ENCODE measurements around the gene ATF2.
A peak's percentile ranks its signal among the peaks of the same experiment; 100 is the strongest.
"Not testable (repeated sequence)": the region's sequence is repeated elsewhere in the genome, so short reads cannot be mapped to it uniquely, and the experiment has no call there.

ATF2 gene

DNA sequence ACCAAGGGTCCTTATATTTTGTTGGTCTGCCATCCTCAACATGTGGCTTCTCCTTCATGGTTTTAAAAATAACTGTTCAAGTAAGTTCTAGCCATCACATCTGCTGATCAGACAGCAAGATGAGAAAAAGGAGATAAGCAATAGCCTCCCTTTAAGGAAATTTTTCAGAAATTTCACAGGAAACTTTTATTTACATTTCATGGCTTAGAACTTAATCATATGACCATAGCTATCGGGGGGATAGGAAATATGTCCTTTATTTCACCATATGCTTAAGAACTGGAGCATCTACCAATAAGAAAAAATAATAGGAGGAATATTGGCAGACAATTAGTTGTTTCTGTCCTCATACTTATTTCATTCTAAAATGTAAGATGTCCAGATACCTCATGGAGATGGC, 16.2 kb downstream of the ATF2 start:
- Mint-ChIP-seq H3K9me3 (no peaks in the 10 kb centered on the region), H3K4me3 (peak overlapping the region; percentile 25 to 30), H3K27ac (peak overlapping the region; percentile 44 to 81), H3K36me3 (ENCODE audit: insufficient read depth) (peaks cover 13% of the 10 kb centered on the region), H3K27me3 (no peaks in the 10 kb centered on the region), H3K4me1 (ENCODE audit: low read depth in 2 of 2) (peaks cover 39 to 59% of the 10 kb centered on the region in 2 donors)
- ATAC-seq (replicated peaks), result no peak
- DNase-seq, result no peak

DNA sequence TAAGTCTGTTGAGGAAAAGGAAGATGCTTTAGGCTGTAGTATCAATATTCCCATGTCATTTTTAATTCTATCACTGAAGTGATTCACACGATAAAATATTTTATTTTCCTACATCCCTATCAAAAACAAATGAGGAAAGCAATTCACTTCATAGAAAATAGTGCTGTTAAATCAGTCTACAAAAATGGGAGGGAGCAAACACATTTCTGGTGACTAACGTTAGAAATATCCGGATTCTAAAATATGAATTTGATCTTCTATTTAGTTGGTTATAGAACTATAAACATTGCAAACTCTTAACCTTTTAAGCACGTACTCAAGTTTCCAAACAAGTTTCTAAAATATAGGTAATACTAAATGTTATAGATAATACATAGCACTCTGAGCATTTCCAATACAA, 20.8 kb downstream of the ATF2 start:
- H3K4me1 Mint-ChIP-seq (ENCODE audit: low read depth in 2 of 2), result peaks cover 26 to 50% of the 10 kb centered on the region in 2 donors

DNA sequence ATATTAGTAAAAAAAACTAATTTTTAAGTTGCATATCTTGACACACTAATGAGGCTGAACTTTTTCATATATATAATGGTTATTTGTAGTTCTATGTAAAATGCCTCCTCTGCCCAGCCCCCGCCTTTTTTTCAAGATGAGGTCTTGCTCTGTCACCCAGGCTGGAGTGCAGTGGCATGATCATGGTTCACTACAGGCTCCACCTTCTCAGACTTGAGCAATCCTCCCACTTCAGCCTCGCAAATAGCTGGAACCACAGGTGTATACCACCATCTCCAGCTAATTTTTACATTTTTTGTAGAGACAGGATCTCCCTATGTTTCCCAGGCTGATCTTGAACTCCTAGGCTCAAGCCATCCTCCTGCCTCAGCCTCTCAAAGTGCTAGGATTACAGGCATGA, 24.3 kb downstream of the ATF2 start:
- Mint-ChIP-seq H3K27ac (no peak overlapping the region), H3K27me3 (no peaks in the 10 kb centered on the region), H3K4me3 (no peak overlapping the region), H3K36me3 (ENCODE audit: insufficient read depth) (peaks cover 26% of the 10 kb centered on the region), H3K9me3 (no peaks in the 10 kb centered on the region), H3K4me1 (ENCODE audit: low read depth in 2 of 2) (peaks cover 16 to 43% of the 10 kb centered on the region in 2 donors)
- ATAC-seq (replicated peaks), result no peak
- no peak for DNase-seq

More for the DNA sequence above, 20.8 kb downstream of the ATF2 start:
- no peak for ATAC-seq (replicated peaks)
- Mint-ChIP-seq H3K9me3 (no peaks in the 10 kb centered on the region), H3K27ac (no peak overlapping the region), H3K4me3 (no peak overlapping the region), H3K36me3 (ENCODE audit: insufficient read depth) (peaks cover 10% of the 10 kb centered on the region), H3K27me3 (no peaks in the 10 kb centered on the region)
- no peak for DNase-seq

DNA sequence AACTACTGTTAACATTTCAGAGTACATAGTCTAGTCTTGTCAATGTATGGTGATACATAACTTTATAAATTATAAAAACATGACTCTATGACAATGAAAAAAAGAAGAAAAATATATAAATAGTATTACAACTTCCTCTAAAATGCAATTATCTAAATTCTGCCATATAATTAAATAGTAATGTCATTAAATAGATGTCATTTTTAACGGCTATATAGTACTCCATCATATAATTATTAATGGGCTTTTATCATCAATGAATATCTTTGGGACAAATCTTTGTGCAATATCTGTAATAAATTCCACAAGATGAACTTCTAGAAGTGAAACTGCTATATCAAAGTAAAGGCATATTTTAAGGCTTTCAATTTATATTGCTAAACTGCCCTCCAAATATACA, 24.8 kb downstream of the ATF2 start:
- Mint-ChIP-seq H3K4me1 (ENCODE audit: low read depth in 2 of 2) (peaks cover 15 to 43% of the 10 kb centered on the region in 2 donors), H3K36me3 (ENCODE audit: insufficient read depth) (peaks cover 26% of the 10 kb centered on the region), H3K4me3 (no peak overlapping the region), H3K27me3 (no peaks in the 10 kb centered on the region), H3K27ac (no peak overlapping the region), H3K9me3 (no peaks in the 10 kb centered on the region)
- DNase-seq (no peak), ATAC-seq (replicated peaks) (no peak)

DNA sequence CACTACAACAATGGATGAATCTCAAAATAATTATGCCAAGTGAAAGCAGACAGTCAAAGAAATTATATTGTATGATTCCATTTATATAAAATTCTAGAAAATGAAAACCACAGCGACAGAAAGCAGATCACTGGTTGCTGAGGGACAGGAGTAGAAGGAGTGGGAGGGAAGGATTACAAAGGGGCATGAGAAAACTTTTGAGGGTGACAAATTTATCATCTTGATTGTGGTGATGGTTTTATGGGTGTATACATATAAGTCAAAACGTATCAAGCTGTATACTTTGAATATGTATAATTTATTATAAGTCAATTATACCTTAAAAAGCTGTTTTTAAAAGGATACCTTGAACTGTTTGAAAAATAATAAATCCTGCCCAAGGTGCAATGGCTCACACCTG, 27.7 kb downstream of the ATF2 start:
- no peak for ATAC-seq (replicated peaks)
- Mint-ChIP-seq H3K27ac (peak overlapping the region in 1 of 2 donors; percentile 50), H3K36me3 (ENCODE audit: insufficient read depth) (peaks cover 31% of the 10 kb centered on the region), H3K4me1 (ENCODE audit: low read depth in 2 of 2) (peaks cover 17 to 44% of the 10 kb centered on the region in 2 donors), H3K4me3 (no peak overlapping the region), H3K9me3 (no peaks in the 10 kb centered on the region), H3K27me3 (no peaks in the 10 kb centered on the region)
- no peak for DNase-seq

DNA sequence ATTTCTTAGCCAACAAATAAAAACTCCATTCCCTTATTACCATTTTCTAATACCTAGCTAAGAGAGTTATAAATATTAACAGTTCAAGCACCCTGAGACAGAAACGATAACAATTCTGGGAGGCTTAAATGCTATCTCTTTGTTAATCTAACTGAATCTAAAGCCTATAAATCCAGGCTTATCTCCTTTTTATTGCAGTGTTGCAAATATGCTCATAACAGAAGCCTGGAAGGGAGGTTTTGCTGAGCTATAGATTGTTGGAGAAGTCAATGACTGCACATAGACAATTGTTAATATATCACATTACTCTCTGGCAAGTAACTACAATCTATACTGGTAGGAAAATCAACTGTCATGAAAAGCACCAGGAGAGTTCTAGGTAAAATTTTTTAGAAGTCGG, 30.2 kb downstream of the ATF2 start:
- H3K36me3 Mint-ChIP-seq (ENCODE audit: insufficient read depth), result peaks cover 51% of the 10 kb centered on the region

DNA sequence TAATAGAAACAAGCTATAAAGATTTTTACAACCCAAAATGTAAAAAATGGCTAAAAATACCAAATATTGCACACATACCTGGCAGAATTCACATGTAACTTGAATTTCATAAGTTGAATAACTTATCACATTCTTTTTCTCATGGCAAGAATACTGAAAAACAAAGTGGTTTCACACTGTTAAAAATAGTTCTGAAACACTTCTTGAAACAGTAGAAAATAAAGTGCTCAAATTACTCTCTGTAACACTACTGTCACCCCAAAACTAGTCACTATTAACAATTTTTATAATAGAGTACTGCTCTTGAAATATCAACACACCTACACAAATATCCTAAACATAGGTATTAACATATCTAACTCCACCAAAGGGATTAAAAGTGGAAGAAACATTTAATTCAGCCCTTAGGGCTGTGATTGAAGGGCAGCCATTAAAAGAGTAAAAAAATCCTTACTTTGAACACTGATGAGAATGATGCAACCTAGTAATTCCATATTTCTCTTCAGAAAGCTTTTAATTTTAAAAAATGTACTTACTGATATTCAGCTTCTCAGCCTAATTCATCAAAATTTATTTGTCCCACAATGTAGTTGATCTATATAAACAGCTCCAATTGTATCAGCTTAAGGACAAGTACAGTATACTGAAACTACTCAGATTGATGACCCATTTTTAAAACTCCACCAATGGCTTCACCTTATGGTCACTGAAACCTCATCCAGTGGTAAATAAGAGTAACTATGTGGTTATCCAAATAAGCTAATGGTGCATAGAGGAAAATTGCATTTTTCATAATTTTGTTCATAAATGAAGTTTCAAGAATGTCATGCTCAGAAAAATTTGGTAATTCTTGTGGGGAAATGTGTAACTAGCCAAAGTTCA, 31.4 kb downstream of the ATF2 start:
- DNase-seq, result no peak
- Mint-ChIP-seq H3K9me3 (no peaks in the 10 kb centered on the region), H3K27me3 (no peaks in the 10 kb centered on the region), H3K4me3 (no peak overlapping the region), H3K27ac (peak overlapping the region in 1 of 2 donors; percentile 35), H3K36me3 (ENCODE audit: insufficient read depth) (peaks cover 48% of the 10 kb centered on the region), H3K4me1 (ENCODE audit: low read depth in 2 of 2) (peaks cover 10 to 37% of the 10 kb centered on the region in 2 donors)
- ATAC-seq (replicated peaks), result no peak

More for the DNA sequence above, 30.2 kb downstream of the ATF2 start:
- Mint-ChIP-seq H3K27me3 (no peaks in the 10 kb centered on the region), H3K27ac (peak overlapping the region in 1 of 2 donors; percentile 35), H3K9me3 (no peaks in the 10 kb centered on the region), H3K4me1 (ENCODE audit: low read depth in 2 of 2) (peaks cover 13 to 46% of the 10 kb centered on the region in 2 donors), H3K4me3 (no peak overlapping the region)
- no peak for ATAC-seq (replicated peaks)
- no peak for DNase-seq

DNA sequence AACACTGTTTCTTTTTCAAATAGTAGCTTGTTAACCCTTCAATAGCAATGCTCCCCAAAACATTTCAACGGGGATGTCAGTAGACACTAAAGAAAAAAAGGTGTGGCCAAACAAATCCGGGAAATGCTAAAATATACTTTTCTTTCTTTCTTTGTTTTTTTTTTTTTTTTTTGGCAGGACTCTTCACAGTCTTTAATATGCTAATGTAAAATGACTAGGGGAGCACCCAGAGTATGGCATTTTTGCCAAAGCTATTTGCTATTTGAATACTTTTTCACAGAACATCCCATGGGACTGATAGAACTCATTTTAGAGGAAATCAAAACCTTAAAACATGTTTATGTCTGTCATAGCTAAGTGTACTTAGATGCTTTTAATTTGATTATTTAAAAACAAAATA, 32.1 kb downstream of the ATF2 start:
- ATAC-seq (replicated peaks) (no peak), DNase-seq (no peak)
- peak overlapping the region in 1 of 2 donors; percentile 35 for H3K27ac Mint-ChIP-seq
- H3K27me3 Mint-ChIP-seq, result no peaks in the 10 kb centered on the region
- H3K4me1 Mint-ChIP-seq (ENCODE audit: low read depth in 2 of 2), result peaks cover 10 to 37% of the 10 kb centered on the region in 2 donors
- no peaks in the 10 kb centered on the region for H3K9me3 Mint-ChIP-seq
- no peak overlapping the region for H3K4me3 Mint-ChIP-seq
- peaks cover 42% of the 10 kb centered on the region for H3K36me3 Mint-ChIP-seq (ENCODE audit: insufficient read depth)

DNA sequence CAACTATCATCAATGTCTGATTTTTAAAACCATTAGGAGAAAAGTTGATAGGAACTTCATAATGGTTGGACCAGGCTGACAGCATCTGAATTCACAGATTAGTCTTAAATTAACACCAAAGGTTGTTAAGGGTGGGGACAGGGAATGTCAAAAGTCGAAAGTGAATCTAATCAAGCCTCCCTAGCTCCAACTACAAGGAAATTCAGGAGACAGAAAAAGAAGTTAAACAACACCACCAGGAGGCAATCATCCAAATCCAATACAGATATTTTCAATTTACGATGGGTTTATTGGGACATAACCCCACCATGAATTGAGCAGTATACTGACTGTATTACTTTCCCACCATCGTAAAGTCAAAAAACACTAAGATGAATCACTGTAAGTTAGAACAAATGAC, 32.8 kb downstream of the ATF2 start:
- H3K27ac Mint-ChIP-seq, result peak overlapping the region in 1 of 2 donors; percentile 10
- H3K36me3 Mint-ChIP-seq (ENCODE audit: insufficient read depth), result peaks cover 42% of the 10 kb centered on the region
- no peak for DNase-seq
- H3K4me1 Mint-ChIP-seq (ENCODE audit: low read depth in 2 of 2), result peaks cover 10 to 36% of the 10 kb centered on the region in 2 donors
- no peak overlapping the region for H3K4me3 Mint-ChIP-seq
- H3K9me3 Mint-ChIP-seq, result no peaks in the 10 kb centered on the region
- H3K27me3 Mint-ChIP-seq, result no peaks in the 10 kb centered on the region
- no peak for ATAC-seq (replicated peaks)

DNA sequence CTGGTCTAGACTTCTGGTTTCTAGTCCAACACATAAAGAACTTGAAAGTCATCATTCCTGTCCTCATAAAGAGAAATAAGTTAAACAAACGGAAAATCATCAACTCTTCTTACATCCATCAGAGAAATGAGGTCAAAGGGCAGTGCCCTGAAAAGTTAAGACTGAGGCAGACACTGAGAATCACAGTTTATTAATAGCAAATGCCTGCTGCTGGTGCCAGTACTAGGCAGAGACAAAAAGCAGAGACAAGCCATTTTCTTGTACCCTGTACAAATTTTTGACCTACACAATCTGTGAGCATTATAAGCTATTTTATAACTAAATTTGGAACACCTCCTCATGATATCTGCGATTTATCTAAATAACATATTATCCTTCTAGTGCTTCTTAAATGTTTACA, 36.8 kb downstream of the ATF2 start:
- H3K4me1 Mint-ChIP-seq (ENCODE audit: low read depth in 2 of 2), result peaks cover 3 to 15% of the 10 kb centered on the region in 2 donors
- H3K27ac Mint-ChIP-seq, result no peak overlapping the region
- no peaks in the 10 kb centered on the region for H3K9me3 Mint-ChIP-seq
- H3K36me3 Mint-ChIP-seq (ENCODE audit: insufficient read depth), result peaks cover 51% of the 10 kb centered on the region
- no peak for ATAC-seq (replicated peaks)
- no peak for DNase-seq
- no peak overlapping the region for H3K4me3 Mint-ChIP-seq
- H3K27me3 Mint-ChIP-seq, result no peaks in the 10 kb centered on the region

DNA sequence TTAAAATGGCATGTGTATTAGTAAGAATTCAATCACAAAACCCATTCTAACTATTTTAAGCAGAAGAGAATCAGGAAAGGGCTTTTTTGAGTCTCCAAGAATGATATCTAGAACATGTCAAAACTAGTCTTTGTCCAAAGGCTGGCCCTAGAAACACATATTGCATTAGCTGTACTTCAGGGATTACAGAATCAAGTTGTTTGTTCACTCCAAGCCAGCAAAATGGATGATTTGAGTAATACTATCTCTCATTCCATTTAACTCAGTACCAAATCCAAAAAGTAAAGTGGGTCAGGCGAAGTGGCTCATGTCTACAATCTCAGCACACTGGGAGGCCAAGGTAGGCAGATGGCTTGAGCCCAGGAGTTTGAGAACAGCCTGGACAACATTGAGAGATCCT, 41.3 kb downstream of the ATF2 start:
- peaks cover 20% of the 10 kb centered on the region for H3K36me3 Mint-ChIP-seq (ENCODE audit: insufficient read depth)
- H3K4me1 Mint-ChIP-seq (ENCODE audit: low read depth in 2 of 2), result peaks cover 4 to 27% of the 10 kb centered on the region in 2 donors
- H3K27ac Mint-ChIP-seq, result no peak overlapping the region

DNA sequence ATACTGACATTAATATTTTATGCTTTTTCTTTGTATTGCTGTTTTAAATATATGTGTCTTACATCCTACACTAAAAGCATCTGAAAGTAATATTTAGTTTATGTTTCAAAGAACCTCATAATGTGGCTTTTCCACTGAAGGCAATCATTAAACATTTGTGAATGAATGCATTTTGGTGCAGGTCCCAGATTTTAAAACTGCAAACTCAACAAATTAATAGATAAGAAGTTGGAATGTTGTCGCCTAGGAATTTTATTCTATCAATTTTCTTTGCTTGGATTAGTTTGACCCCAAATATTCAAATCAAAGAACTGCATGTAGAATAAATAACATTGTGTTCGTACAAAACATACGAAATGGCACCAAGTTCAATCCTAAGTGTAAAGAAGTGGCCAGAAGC, 44.7 kb downstream of the ATF2 start:
- Mint-ChIP-seq H3K27ac (no peak overlapping the region), H3K36me3 (ENCODE audit: insufficient read depth) (peaks cover 19% of the 10 kb centered on the region), H3K27me3 (no peaks in the 10 kb centered on the region)

More for the DNA sequence above, 41.3 kb downstream of the ATF2 start:
- H3K9me3 Mint-ChIP-seq, result no peaks in the 10 kb centered on the region
- H3K4me3 Mint-ChIP-seq, result no peak overlapping the region
- H3K27me3 Mint-ChIP-seq, result no peaks in the 10 kb centered on the region
- DNase-seq, result no peak
- no peak for ATAC-seq (replicated peaks)

DNA sequence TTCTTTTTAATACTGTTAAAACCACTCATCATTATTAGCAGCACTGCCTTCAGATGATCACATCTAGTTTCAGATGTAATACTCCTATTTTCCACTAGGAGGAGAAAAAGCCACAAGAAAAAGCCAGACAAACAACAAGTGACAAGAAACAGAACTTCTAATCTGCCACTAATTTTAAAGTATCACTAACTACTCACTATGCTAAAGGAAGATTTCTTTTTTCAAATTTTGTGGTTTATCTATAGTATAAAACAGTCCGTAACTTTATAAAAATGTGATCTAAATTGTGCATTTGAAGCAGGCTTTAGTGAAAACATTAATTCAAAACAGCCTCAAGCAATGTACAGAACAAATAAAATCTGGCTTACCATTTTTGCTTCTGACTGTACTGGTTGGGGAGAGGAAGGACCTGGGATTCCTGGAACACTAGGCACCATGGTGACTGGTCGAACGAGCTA, 56.8 kb downstream of the ATF2 start:
- ATAC-seq (replicated peaks), result peak; percentile 66

More for the DNA sequence above, 44.7 kb downstream of the ATF2 start:
- ATAC-seq (replicated peaks) (no peak), DNase-seq (no peak)
- Mint-ChIP-seq H3K4me1 (ENCODE audit: low read depth in 2 of 2) (peaks cover 6 to 23% of the 10 kb centered on the region in 2 donors), H3K4me3 (no peak overlapping the region), H3K9me3 (no peaks in the 10 kb centered on the region)

DNA sequence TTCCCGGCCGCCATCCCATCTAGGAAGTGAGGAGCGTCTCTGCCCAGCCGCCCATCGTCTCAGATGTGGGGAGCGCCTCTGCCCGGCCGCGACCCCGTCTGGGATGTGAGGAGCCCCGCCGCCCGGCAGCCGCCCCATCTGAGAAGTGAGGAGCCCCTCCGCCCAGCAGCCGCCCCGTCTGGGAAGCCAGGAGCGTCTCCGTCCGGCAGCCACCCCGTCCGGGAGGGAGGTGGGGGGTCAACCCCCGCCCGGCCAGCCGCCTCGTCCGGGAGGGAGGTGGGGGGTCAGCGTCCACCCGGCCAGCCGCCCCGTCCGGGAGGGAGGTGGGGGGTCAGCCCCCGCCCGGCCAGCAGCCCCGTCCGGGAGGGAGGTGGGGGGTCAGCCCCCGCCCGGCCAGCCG, 59.9 kb downstream of the ATF2 start:
- peaks cover 45% of the 10 kb centered on the region for H3K36me3 Mint-ChIP-seq (ENCODE audit: insufficient read depth)
- H3K4me3 Mint-ChIP-seq; H3K27me3 Mint-ChIP-seq; DNase-seq; H3K4me1 Mint-ChIP-seq (ENCODE audit: low read depth in 2 of 2); H3K27ac Mint-ChIP-seq; ATAC-seq (replicated peaks); H3K9me3 Mint-ChIP-seq: not testable (repeated sequence)

More for the DNA sequence above, 56.8 kb downstream of the ATF2 start:
- Mint-ChIP-seq H3K9me3 (no peaks in the 10 kb centered on the region), H3K4me1 (ENCODE audit: low read depth in 2 of 2) (peaks cover 0 to 3% of the 10 kb centered on the region in 2 donors), H3K36me3 (ENCODE audit: insufficient read depth) (peaks cover 62% of the 10 kb centered on the region), H3K27ac (peak overlapping the region in 1 of 2 donors; percentile 59), H3K4me3 (no peak overlapping the region), H3K27me3 (no peaks in the 10 kb centered on the region)
- DNase-seq, result no peak

All from effector memory CD8-positive, alpha-beta T cell (primary cell).